Mesenchymal stem cell (in vitro differentiated cells and primary cell): ENCODE data around the gene CLEC12A.

Source experiments
- DNase-seq: peaks from one replicate; pipeline ENCODE4 v3.0.0-alpha.2; 2013
- H2AFZ ChIP-seq: one replicate; pipeline ENCODE4 v1.6.1; 2013; ENCODE audit warnings: low read depth, mild to moderate bottlenecking, control low read depth, inconsistent platforms, low read length, moderate library complexity
- H2AK5ac ChIP-seq: 2 replicates; pipeline ENCODE4 v1.6.1; 2013; ENCODE audit warnings: low read length, moderate library complexity, mild to moderate bottlenecking, inconsistent platforms; ENCODE audit not compliant: severe bottlenecking
- H2BK120ac ChIP-seq: one replicate; pipeline ENCODE4 v1.6.1; 2013; ENCODE audit warnings: low read depth, mild to moderate bottlenecking, inconsistent platforms, low read length, moderate library complexity
- H2BK12ac ChIP-seq, 2 experiments: one replicate each; pipeline ENCODE4 v1.6.1; 2013; ENCODE audit warnings: inconsistent platforms in 2 of 2, low read length in 2 of 2, mild to moderate bottlenecking in 2 of 2, moderate library complexity in 2 of 2, control low read depth in 1 of 2
- H2BK15ac ChIP-seq: one replicate; pipeline ENCODE4 v1.6.1; 2013; ENCODE audit warnings: mild to moderate bottlenecking, low read depth, inconsistent platforms; ENCODE audit not compliant: poor library complexity, severe bottlenecking
- H2BK5ac ChIP-seq: 2 replicates; pipeline ENCODE4 v1.6.1; 2013; ENCODE audit warnings: low read depth, mild to moderate bottlenecking, low read length, control low read depth, inconsistent platforms; ENCODE audit not compliant: poor library complexity, severe bottlenecking
- H3K14ac ChIP-seq, 2 experiments: one replicate each; pipeline ENCODE4 v1.6.1; 2013; ENCODE audit warnings: inconsistent platforms in 2 of 2, low read length in 2 of 2, control low read depth in 1 of 2, mild to moderate bottlenecking in 1 of 2, moderate library complexity in 1 of 2
- H3K18ac ChIP-seq, 2 experiments: one replicate each; pipeline ENCODE4 v1.6.1; 2013; ENCODE audit warnings: inconsistent platforms in 2 of 2, low read length in 2 of 2, control low read depth in 1 of 2, low read depth in 1 of 2, mild to moderate bottlenecking in 1 of 2
- H3K23ac ChIP-seq, 2 experiments: one replicate each; pipeline ENCODE4 v1.6.1; 2013; ENCODE audit warnings: inconsistent platforms in 2 of 2, low read length in 2 of 2, mild to moderate bottlenecking in 2 of 2, moderate library complexity in 2 of 2, control low read depth in 1 of 2
- H3K27ac ChIP-seq: 2 replicates; pipeline ENCODE4 v1.5.1; 2013; ENCODE audit warnings: mild to moderate bottlenecking, moderate library complexity, low read length, control low read depth, inconsistent platforms; ENCODE audit not compliant: poor library complexity, severe bottlenecking
- H3K27me3 ChIP-seq, 2 experiments: 2 replicates each; pipeline versions ENCODE4 v1.6.1 to v1.7.0; 2013; ENCODE audit warnings: low read length in 2 of 2, mild to moderate bottlenecking in 2 of 2, moderate library complexity in 2 of 2, control low read depth in 1 of 2, inconsistent platforms in 1 of 2; ENCODE audit not compliant: control insufficient read depth in 1 of 2, insufficient read depth in 1 of 2
- H3K36me3 ChIP-seq, 2 experiments: 2 replicates each; pipeline versions ENCODE4 v1.6.1 to v1.7.0; 2013; ENCODE audit warnings: low read length in 2 of 2, control low read depth in 1 of 2, inconsistent platforms in 1 of 2, low read depth in 1 of 2, mild to moderate bottlenecking in 1 of 2; ENCODE audit not compliant: insufficient read depth in 2 of 2, control insufficient read depth in 1 of 2
- H3K4ac ChIP-seq, 2 experiments: one replicate each; pipeline ENCODE4 v1.6.1; 2013; ENCODE audit warnings: inconsistent platforms in 2 of 2, low read length in 2 of 2, mild to moderate bottlenecking in 2 of 2, moderate library complexity in 2 of 2, control low read depth in 1 of 2, low read depth in 1 of 2
- H3K4me1 ChIP-seq: 2 replicates; pipeline ENCODE4 v1.6.1; 2013; ENCODE audit warnings: low read depth, low read length, control low read depth; ENCODE audit not compliant: control insufficient read depth, insufficient read depth
- H3K4me2 ChIP-seq: 2 replicates; pipeline ENCODE4 v1.6.1; 2013; ENCODE audit warnings: low read length, mild to moderate bottlenecking, inconsistent platforms; ENCODE audit not compliant: poor library complexity, severe bottlenecking
- H3K4me3 ChIP-seq, 2 experiments: 2 replicates each; pipeline versions ENCODE4 v1.5.1 to v1.7.0; 2013; ENCODE audit warnings: low read length in 2 of 2, mild to moderate bottlenecking in 2 of 2, control low read depth in 1 of 2, low read depth in 1 of 2; ENCODE audit not compliant: insufficient read depth in 1 of 2
- H3K79me1 ChIP-seq: replicated peaks from 2 replicates; pipeline ENCODE4 v1.6.1; 2013; ENCODE audit warnings: mild to moderate bottlenecking, control low read depth, low read length, inconsistent platforms; ENCODE audit not compliant: poor library complexity, severe bottlenecking
- H3K9ac ChIP-seq: 2 replicates; pipeline ENCODE4 v1.7.0; 2013; ENCODE audit warnings: mild to moderate bottlenecking, low read length, moderate library complexity
- H3K9me3 ChIP-seq: 2 replicates; pipeline ENCODE4 v1.7.0; 2013; ENCODE audit warnings: mild to moderate bottlenecking, low read length; ENCODE audit not compliant: control insufficient read depth
- H4K8ac ChIP-seq: one replicate; pipeline ENCODE4 v1.6.1; 2013; ENCODE audit warnings: inconsistent platforms, mild to moderate bottlenecking, low read length, moderate library complexity
- H4K91ac ChIP-seq: one replicate; pipeline ENCODE4 v1.6.1; 2013; ENCODE audit warnings: mild to moderate bottlenecking, low read length, inconsistent platforms
- whole genome bisulfite sequencing: methylation state at CpG from one replicate; pipeline ENCODE4 v1.1.7; 2013; ENCODE audit warnings: mixed read lengths; 5-methylcytosine and 5-hydroxymethylcytosine counted together

Gene CLEC12A

GRCh38 chr12:10031771-10032175, 60.6 kb downstream of the CLEC12A start:
- no peaks in the 10 kb centered on the region for H3K4me1 ChIP-seq
- no peak overlapping the region for H3K4ac ChIP-seq
- H3K18ac ChIP-seq = peak overlapping the region; percentile 15 to 38
- H4K91ac ChIP-seq = no peak overlapping the region
- H3K36me3 ChIP-seq = no peaks in the 10 kb centered on the region
- H2BK12ac ChIP-seq = no peak overlapping the region
- H2AK5ac ChIP-seq = no peak overlapping the region
- peak; percentile 86 for DNase-seq
- H3K27ac ChIP-seq = no peak overlapping the region
- 8% methylated on average over 5 of the region's 5 CpGs for WGBS
- H3K9me3 ChIP-seq = no peaks in the 10 kb centered on the region
- H3K14ac ChIP-seq = no peak overlapping the region
- no peak overlapping the region for H2AFZ ChIP-seq
- no peak overlapping the region for H2BK15ac ChIP-seq
- no peaks in the 10 kb centered on the region for H3K27me3 ChIP-seq
- H2BK120ac ChIP-seq = no peak overlapping the region
- no peak overlapping the region for H3K4me2 ChIP-seq
- no peaks in the 10 kb centered on the region for H3K79me1 ChIP-seq
- H3K23ac ChIP-seq = no peak overlapping the region
- H4K8ac ChIP-seq = peak overlapping the region; percentile 5
- H3K4me3 ChIP-seq = no peak overlapping the region
- H2BK5ac ChIP-seq = no peak overlapping the region
- H3K9ac ChIP-seq = no peak overlapping the region

DNA sequence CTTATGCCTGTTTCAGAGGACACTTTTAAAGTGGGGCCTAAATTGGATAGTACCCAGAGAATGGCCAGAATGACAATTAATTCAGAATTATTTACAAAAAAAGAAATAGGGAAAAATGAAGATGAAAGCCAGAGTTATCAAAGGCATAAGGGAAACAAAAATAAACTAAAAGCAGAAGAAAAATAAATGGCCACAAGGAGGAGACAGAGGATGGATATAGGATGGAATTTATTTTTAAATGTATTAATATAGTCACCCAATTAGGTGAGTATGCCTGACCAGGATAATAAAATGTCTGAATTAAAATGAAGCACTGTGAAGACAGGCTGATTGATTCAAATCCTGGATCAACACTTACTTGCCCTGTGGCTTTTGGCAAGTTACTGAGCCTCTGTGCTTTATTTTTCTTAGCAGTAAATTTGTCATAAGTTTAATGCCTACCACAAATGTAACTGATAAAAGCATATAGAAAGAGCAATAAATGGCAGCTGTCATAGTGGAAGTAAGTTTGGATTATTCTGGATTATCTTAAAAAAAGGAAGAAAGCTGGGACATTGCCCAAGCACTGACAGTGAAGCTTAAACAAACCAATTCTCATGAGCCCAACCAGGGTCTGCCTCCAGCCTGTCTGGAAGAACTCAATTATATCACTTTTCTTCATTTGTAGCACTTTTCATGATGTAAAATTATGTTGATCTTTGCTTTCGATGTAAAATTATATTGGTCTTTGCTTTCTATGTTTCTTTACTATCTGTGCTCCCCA, 62.8 kb downstream of the CLEC12A start:
- peak; percentile 38 for DNase-seq
- Histone ChIP-seq H3K27me3 (no peaks in the 10 kb centered on the region), H3K79me1 (no peaks in the 10 kb centered on the region), H2AFZ (no peak overlapping the region), H2BK5ac (no peak overlapping the region), H2BK15ac (no peak overlapping the region), H3K4me1 (no peaks in the 10 kb centered on the region), H3K36me3 (no peaks in the 10 kb centered on the region), H3K4me2 (no peak overlapping the region), H3K9me3 (no peaks in the 10 kb centered on the region), H3K4me3 (no peak overlapping the region), H2BK12ac (no peak overlapping the region), H3K9ac (no peak overlapping the region), H2AK5ac (no peak overlapping the region), H4K8ac (no peak overlapping the region), H3K27ac (no peak overlapping the region), H3K18ac (no peak overlapping the region), H3K23ac (no peak overlapping the region), H4K91ac (no peak overlapping the region), H2BK120ac (no peak overlapping the region), H3K14ac (no peak overlapping the region), H3K4ac (no peak overlapping the region)
- WGBS = no CpG with 5 or more reads among the region's 1 CpG
